Lower lobe of right lung (tissue), 2 donors: ENCODE measurements around the gene ATP13A4. TPM values are rescaled to one million over a fixed set of nuclear protein-coding genes. Genes with fewer than 3 reads are reported as not detected.

Experiments used
- ATAC-seq, 2 donors: fragments of 200-7000 bp; cut with Tn5 transposase; one replicate each; pipeline ENCODE4 v1.9.1; 2020 to 2022; ENCODE audit warnings: mild to moderate bottlenecking in 2 of 2, moderate library complexity in 2 of 2
- DNase-seq: peaks from one replicate; pipeline ENCODE4 v3.0.0-alpha.2; 2020
- H3K27ac ChIP-seq: fragments of 200-600 bp; one replicate; pipeline ENCODE4 v1.8.0; 2022
- H3K27me3 ChIP-seq: fragments of 200-600 bp; one replicate; pipeline ENCODE4 v1.8.0; 2022; ENCODE audit warnings: low read depth
- H3K36me3 ChIP-seq: fragments of 200-600 bp; one replicate; pipeline ENCODE4 v1.8.0; 2022; ENCODE audit warnings: mild to moderate bottlenecking
- H3K4me1 ChIP-seq: fragments of 200-600 bp; one replicate; pipeline ENCODE4 v1.8.0; 2022
- H3K4me3 ChIP-seq: fragments of 200-600 bp; one replicate; pipeline ENCODE4 v1.8.0; 2022; ENCODE audit warnings: mild to moderate bottlenecking
- H3K9me3 ChIP-seq: fragments of 200-600 bp; one replicate; pipeline ENCODE4 v1.8.0; 2022
- CTCF ChIP-seq: fragments of 200-600 bp; IDR thresholded peaks from one replicate; pipeline ENCODE4 v1.8.0; 2022; ENCODE audit warnings: antibody characterized with exemption, mild to moderate bottlenecking
- intact Hi-C: fragments of 100-400 bp; cut with DNase I; formaldehyde crosslinking; loops from one replicate; pipeline ENCODE4 v1.11.0; 2022
- total RNA-seq: library from RNA; stranded (reverse); fragmentation: NEBNext Ultra II Directional; extraction: Animal tissue kit (Norgen Biotek cat#: 25700); gene quantifications from one replicate; pipeline ENCODE4 v1.2.1, GENCODE V29; 2021
- donor health status: DM: no; HTN: yes; CAD: no; lungs with severe emphysema.

The ATP13A4 gene
- total RNA-seq, 1 donor from 2014 or later = 188 TPM

- H3K4me1 ChIP-seq = peaks cover 24% of the 10 kb centered on the region
- peak overlapping the region; percentile 95 for H3K4me3 ChIP-seq
- H3K9me3 ChIP-seq = no peaks in the 10 kb centered on the region
- ATAC-seq (no peak), DNase-seq (no peak)
- H3K36me3 ChIP-seq = peaks cover 13% of the 10 kb centered on the region
- intact Hi-C loops = no loop called here
- H3K27ac ChIP-seq = peak overlapping the region; percentile 91
- TF ChIP-seq CTCF = no peak
- H3K27me3 ChIP-seq = no peaks in the 10 kb centered on the region
These were observed 39.0 kb upstream of the ATP13A4 start for GRCh38 chr3:193593668-193594030.

- peak; percentile 98 for ATAC-seq
- intact Hi-C loops = no loop called here
- Histone ChIP-seq H3K9me3 (no peaks in the 10 kb centered on the region), H3K36me3 (peaks cover 13% of the 10 kb centered on the region), H3K27me3 (no peaks in the 10 kb centered on the region), H3K4me1 (peaks cover 24% of the 10 kb centered on the region), H3K4me3 (peak within 1 kb of the TSS; percentile 95), H3K27ac (peak within 1 kb of the TSS; percentile 91)
- peak; percentile 23 for TF ChIP-seq CTCF
- DNase-seq = peak; percentile 99
These were observed 38.4 kb upstream of the ATP13A4 start, which contains the start of gene OPA1 for GRCh38 chr3:193592841-193593667. OPA1 (plus strand) TSS chr3:193593208; CDS start chr3:193593378, 170 bp downstream.

- no peaks in the 10 kb centered on the region for H3K9me3 ChIP-seq
- H3K4me3 ChIP-seq = no peak overlapping the region
- ATAC-seq = no peak
- peaks cover 21% of the 10 kb centered on the region for H3K4me1 ChIP-seq
- no peak overlapping the region for H3K27ac ChIP-seq
- no peak for TF ChIP-seq CTCF
- no peaks in the 10 kb centered on the region for H3K27me3 ChIP-seq
- DNase-seq = no peak
- intact Hi-C loops = no loop called here
- H3K36me3 ChIP-seq = no peaks in the 10 kb centered on the region
These were observed 35.6 kb upstream of the ATP13A4 start for GRCh38 chr3:193590088-193590856.

GRCh38 chr3:193589616-193590015 is 34.9 kb upstream of the ATP13A4 start:
- no peak overlapping the region for H3K27ac ChIP-seq
- peaks cover 14% of the 10 kb centered on the region for H3K4me1 ChIP-seq
- no peak for TF ChIP-seq CTCF
- intact Hi-C loops = no loop called here
- no peak for ATAC-seq
- H3K4me3 ChIP-seq = no peak overlapping the region
- no peaks in the 10 kb centered on the region for H3K36me3 ChIP-seq
- no peaks in the 10 kb centered on the region for H3K27me3 ChIP-seq
- DNase-seq = no peak
- H3K9me3 ChIP-seq = no peaks in the 10 kb centered on the region

- Histone ChIP-seq H3K9me3 (no peaks in the 10 kb centered on the region), H3K27me3 (no peaks in the 10 kb centered on the region), H3K4me3 (no peak overlapping the region), H3K4me1 (peaks cover 9% of the 10 kb centered on the region), H3K36me3 (no peaks in the 10 kb centered on the region), H3K27ac (no peak overlapping the region)
- TF ChIP-seq CTCF = no peak
- ATAC-seq = no peak
- DNase-seq = no peak
- intact Hi-C loops = no loop called here
These were observed 34.4 kb upstream of the ATP13A4 start for GRCh38 chr3:193589129-193589528.
